Measurements from ENCODE around the gene SEPTIN5.

Gene SEPTIN5

GRCh38 chr22:19705181-19705934, 8.9 kb upstream of the SEPTIN5 start:
- DNase-seq (ENCODE audit: low spot score): no peak

GRCh38 chr22:19706661-19707151, 7.6 kb upstream of the SEPTIN5 start:
- DNase-seq (ENCODE audit: low spot score): no peak

- no peak for DNase-seq (ENCODE audit: low spot score)
Observed at GRCh38 chr22:19707347-19708290, 6.7 kb upstream of the SEPTIN5 start.

- DNase-seq (ENCODE audit: low spot score): no peak
Observed at GRCh38 chr22:19708321-19709011, 5.8 kb upstream of the SEPTIN5 start.

- DNase-seq (ENCODE audit: low spot score): no peak
Observed at GRCh38 chr22:19709063-19709769, 5.1 kb upstream of the SEPTIN5 start.

- DNase-seq (ENCODE audit: low spot score): no peak
Observed at GRCh38 chr22:19710020-19710768, 4.1 kb upstream of the SEPTIN5 start.

GRCh38 chr22:19710769-19711106, 3.6 kb upstream of the SEPTIN5 start:
- DNase-seq (ENCODE audit: low spot score): no peak

- no peak for DNase-seq (ENCODE audit: low spot score)
Observed at GRCh38 chr22:19713245-19713644, 1.1 kb upstream of the SEPTIN5 start.

- DNase-seq (ENCODE audit: low spot score): no peak
Observed at GRCh38 chr22:19713650-19714311, 522 bp upstream of the SEPTIN5 start.

GRCh38 chr22:19715188-19715930, 1.1 kb downstream of the SEPTIN5 start:
- DNase-seq (ENCODE audit: low spot score): no peak

- no peak for DNase-seq (ENCODE audit: low spot score)
Observed at GRCh38 chr22:19716041-19716828, 1.9 kb downstream of the SEPTIN5 start.

GRCh38 chr22:19716829-19717105, 2.5 kb downstream of the SEPTIN5 start:
- DNase-seq (ENCODE audit: low spot score): no peak

- DNase-seq (ENCODE audit: low spot score): no peak
Observed at GRCh38 chr22:19717181-19717580, 2.9 kb downstream of the SEPTIN5 start.

GRCh38 chr22:19717691-19718455, 3.6 kb downstream of the SEPTIN5 start:
- peak; percentile 91 for DNase-seq (ENCODE audit: low spot score)

- DNase-seq (ENCODE audit: low spot score): no peak
Observed at GRCh38 chr22:19718456-19719049, 4.2 kb downstream of the SEPTIN5 start.

GRCh38 chr22:19719050-19719482, 4.8 kb downstream of the SEPTIN5 start:
- DNase-seq (ENCODE audit: low spot score): no peak

GRCh38 chr22:19719488-19720021, 5.3 kb downstream of the SEPTIN5 start:
- no peak for DNase-seq (ENCODE audit: low spot score)

Data from HuH-7.5 (cell line).